GM19035 (cell line): Measurements from ENCODE around the gene IL13RA1.
"Not testable (repeated sequence)": the region's sequence is repeated elsewhere in the genome, so short reads cannot be mapped to it uniquely, and the experiment has no call there.

Experiments used
- ATAC-seq: cut with Tn5 transposase; IDR thresholded peaks from one replicate; pipeline ENCODE4 v1.9.1; 2021; ENCODE audit not compliant: unreplicated experiment

IL13RA1 gene

DNA sequence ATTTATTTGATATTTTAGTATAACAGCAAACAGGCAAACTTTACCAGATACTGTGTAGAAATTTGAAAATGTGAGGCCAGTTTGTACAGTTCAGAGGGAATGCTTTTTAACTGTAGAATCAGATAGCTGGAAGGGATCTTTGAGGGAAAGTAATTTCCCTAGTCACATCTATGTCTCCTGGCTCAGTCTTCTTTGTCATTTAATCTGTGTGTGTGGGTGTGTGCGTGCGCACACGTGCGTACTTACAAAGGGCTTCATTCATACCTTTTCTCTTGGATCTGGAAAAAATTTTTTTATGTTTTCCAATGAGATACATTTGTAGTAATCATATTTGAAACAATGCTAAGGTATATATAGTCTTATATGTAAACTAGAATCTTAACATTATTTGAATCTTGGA, 44.6 kb downstream of the IL13RA1 start:
- ATAC-seq = no peak

DNA sequence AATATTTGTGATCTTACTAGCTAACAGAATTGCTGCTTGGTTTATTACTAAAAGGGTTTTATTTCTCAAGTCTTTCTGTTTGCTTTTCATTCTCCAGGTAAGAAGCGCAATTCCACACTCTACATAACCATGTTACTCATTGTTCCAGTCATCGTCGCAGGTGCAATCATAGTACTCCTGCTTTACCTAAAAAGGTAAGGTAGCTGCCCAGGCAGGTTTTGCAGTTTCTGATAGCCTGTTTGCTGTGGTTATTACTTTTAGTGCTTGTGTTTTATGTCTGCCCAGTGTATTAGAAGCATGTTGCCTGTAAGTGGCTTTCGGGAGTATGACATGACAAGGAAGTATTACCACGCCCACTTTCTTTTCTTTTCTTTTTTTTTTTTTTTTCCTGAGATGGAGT, 46.4 kb downstream of the IL13RA1 start:
- no peak for ATAC-seq

DNA sequence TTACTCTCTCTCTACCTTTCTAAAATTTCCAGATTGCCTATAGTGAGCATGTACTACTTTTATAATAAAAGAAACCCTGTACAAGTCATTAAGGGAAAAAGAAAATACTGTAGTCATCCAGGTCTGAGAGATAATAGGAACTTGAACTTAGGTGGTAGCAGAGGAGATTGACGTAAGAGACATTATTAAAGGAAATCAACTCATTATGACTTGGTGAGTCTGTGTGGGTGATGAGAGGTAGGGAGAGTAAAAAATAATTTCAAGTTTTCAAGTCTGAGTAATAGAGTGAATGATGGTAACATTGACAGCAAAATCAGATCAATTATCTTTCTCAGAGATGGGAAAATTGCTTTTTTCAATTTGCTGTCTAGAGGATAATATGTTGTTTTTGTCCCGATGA, 52.2 kb downstream of the IL13RA1 start:
- no peak for ATAC-seq

DNA sequence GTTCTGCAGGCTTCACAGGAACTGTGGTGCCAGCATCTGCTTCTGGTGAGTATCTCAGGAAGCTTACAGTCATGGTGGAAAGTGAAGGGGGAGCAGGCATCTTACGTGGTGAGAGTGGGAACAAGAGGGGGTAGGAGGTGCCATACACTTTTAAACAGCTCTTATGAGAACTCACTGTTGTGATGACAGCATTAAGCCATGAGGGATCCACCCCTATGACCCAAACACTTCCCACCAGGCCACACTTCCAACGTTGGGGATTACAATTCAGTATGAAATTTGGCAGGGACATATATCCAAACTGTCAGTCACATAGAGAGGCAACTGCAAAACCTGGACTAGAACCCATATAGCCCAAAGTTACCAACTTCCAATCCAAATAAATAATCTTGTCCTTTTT, 53.1 kb downstream of the IL13RA1 start:
- ATAC-seq = no peak

DNA sequence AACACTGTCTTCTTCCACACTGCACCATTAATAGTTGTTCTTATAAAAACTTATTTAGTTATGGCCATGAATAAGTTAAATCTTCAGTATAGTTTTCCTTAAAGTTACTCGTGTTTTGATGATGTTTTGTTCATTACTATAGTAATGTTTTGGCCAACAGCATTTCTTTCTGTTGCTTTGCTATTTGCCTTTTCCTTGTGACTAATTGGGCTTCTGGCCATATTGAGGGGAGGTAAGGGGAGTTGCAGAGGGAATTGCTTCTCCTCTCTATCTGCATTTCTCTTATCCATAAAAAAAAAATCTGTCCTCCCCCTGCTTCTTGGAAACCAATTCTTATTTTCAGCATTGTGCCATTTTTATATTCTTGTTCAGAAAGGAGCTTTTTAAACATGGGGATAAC, 53.5 kb downstream of the IL13RA1 start:
- no peak for ATAC-seq

DNA sequence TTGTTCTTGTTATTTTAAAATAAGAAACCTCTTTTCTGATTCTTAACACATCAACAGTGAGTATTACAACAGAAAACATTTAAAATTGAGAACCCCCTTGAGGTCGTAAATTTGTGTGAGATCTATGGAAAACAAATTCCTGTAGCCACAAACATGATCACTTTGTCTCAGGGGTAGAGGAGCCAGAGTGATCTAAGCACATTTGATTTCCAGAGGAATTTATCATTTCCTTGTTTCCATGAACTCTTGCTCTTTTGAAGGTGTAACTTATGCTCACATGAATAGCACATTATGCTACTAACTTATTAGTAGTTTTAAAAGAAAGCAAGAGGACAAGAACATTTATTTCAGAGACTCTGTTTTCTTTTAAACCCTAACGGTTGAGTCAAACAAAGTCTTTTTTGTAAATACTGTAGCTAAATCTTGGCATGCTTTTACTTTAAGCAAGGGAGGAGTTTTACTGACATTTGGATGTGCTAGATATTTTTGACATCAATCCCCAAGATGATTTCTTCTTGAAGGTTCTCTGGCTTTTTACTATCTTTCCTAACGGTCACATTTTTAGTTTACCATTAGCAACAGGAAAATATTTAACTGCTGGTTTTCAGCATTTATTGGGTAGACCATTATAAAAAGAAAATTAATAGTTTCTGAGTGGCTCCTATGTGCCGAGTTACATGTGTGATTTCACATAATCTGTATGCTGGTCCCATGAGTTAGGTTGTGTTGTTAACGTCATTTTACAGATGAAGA, 68.3 kb downstream of the IL13RA1 start:
- ATAC-seq = no peak

DNA sequence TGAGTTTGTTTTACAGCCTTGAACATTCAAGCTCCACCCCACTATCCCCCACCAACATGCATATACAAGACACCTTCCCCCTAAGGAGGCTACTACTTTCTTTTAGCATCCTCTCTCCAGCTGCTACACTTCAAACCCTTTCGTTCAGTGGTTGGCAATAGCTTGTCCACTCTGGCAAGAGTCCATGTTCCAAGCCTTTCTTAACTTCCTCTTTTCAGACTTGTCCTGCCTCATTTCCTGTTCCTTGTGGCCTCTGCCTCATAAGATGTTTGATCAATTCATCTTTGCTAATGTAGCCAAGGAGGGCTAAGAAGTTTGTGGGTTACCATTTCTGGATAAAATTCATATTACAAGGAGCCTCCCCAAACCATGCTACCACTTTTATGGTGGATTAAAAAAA, 75.5 kb downstream of the IL13RA1 start:
- no peak for ATAC-seq

DNA sequence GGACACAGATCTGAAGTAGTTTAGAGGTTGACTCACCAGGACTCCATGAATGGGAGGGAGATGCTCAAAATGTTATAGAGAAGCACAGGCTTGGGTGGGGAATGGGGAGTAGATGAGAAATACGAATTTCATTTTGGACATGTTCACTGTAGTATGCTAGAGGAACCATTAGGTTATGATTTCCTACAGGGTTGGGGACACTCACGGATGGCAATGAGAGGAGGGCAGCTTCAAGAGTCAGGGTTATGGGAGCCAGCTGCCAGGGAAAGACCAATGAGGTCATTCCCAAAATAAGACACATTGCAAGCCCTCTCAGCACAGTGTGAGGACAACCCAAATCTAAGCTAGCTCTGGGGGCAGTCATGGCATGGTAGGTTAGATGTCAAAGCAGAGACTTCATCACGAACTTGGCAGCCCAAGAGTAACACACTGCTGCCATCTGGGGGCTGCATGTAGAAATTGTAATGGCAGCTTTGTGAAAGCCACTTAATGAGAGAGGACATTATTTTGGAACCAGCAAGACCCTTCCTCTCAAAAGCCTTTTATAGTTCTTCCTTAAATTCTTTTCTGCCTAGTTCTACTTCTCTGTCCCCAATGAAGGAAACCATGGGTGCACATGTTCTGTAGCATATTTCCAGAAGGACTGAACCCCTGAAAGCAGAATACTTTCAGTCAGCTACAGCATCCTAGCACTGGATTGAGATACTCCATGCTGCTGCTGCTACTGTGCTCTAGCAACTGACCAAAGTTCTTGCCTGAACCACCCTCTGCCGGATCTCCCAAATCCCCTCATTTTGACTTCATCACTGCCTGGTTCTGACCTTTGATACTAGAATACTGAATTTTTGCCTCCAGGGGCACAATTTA, 80.0 kb downstream of the IL13RA1 start:
- no peak for ATAC-seq

DNA sequence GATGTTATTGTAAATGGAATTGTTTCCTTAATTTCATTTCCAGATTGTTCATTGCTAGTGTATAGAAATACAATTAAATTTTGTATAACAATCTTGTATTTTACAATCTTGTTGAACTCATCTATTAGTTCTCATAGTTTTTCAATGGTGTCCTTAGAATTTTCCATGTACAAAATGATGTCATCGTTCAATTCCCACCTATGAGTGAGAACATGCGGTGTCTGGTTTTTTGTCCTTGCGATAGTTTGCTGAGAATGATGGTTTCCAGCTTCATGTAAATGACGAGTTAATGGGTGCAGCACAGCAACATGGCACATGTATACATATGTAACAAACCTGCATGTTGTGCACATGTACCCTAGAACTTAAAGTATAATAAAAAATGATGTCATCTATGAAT, 89.9 kb downstream of the IL13RA1 start:
- not testable (repeated sequence) for ATAC-seq

DNA sequence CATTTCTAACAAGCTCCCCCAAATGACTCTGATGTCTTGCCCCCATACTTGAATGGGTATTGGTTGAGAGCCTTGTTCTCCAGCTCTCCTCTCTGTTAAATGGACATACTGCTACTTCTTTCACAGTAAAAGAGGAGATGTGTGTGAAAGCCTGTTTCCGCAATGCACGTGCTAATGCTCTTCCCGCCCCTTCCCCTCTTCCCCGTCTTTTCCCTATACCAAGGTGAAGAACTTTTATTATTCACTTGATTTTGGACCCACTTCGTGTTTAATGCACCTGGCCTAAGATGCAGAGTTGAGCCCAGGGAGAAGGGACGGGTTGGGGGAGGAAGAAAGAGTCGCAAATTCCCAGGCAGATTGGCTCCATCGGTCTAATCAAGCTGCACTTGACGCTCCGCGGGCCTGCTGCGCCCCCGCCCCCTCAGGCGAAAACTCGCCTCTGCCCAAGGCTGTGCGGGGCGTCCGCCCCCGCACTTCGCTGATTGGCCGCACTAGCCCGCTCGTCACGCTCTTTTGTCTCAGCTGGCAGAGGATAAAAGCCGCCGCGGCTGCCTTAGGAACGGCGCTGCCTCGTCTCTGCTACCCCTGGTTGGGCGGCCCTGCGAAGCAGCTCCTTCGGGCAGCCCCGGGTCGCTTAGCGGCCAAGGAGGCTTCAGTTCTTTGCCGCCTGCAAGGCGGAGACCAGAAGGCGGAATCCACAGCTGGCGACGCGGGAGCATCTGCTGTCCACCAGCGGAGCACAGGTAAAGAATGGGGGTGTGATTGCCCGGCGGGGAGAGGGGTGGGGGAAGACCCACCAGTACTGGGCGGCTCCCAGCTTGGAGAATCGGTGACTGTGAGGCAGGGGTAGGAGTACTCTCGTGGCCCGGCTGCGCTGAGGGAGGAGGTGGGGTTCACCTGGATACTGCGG, 96.1 kb downstream of the IL13RA1 start, which contains the start of gene ZCCHC12:
ZCCHC12 (plus strand) TSS at position 562 of the 910 bp plus-strand sequence. CDS start 1,421 bp downstream, outside the sequence.
- ATAC-seq = no peak

DNA sequence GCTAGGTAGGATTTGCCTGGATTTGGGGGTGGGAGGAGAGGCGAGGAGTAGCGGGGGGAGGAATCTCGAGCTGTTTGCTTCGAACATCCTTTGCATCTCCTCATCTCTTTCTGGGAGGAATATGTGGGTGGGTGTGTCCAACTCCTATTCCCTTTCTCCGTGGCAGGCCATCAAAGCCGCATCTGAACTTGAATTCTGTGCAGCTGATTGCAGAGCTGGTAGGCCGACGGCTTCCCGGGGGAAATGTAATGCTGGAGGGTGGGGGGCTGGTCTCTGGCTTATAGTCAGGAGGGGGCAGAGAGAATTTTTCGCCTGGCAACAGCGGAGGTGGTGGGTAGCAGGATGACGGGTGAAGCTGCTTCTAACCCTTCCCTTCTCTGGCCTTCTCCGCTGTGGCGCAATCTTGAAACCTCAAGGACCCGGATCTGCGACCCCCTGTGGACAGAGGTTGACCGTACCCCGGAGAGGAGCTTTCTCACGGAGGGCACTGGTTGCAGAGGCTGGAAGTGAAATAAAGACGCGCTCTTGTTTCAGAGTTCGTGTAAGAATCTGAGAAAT, 96.8 kb downstream of the IL13RA1 start:
- no peak for ATAC-seq

DNA sequence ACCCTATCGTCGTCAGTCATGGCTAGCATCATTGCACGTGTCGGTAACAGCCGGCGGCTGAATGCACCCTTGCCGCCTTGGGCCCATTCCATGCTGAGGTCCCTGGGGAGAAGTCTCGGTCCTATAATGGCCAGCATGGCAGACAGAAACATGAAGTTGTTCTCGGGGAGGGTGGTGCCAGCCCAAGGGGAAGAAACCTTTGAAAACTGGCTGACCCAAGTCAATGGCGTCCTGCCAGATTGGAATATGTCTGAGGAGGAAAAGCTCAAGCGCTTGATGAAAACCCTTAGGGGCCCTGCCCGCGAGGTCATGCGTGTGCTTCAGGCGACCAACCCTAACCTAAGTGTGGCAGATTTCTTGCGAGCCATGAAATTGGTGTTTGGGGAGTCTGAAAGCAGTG, 97.8 kb downstream of the IL13RA1 start:
- ATAC-seq = no peak

DNA sequence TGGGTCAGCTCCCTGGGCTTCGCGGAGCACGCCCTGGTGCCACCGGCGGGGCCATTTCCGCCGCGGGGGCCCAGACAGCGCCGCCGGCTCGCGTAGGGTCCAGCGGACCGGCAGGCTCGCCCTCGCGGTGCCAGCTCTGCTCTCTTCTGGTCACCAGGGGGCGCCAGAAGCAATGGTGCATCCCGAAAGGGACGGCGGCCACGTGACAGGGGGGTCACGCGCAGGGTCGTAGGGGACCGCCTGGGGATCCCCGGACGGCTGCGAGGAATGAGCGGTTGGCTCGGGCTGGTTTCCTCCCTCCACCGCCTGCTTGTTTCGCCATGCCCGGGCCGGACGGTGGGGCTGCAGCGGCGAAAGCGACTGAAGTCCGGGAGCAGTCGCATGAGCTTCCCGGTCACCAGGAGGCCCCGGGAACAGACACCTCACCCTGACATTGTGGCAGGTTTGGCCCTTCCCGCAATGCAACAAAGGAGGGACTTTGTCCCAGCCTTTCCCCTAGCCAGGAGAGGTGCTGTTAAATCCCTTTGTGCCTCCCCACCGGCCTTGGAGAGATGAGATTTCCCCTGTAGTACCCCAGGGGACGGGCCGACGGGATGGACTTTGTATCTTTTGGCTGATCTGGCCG, 112.0 kb downstream of the IL13RA1 start:
- no peak for ATAC-seq
